ENCODE data around the gene DHRS13.
"Not testable (repeated sequence)": the region's sequence is repeated elsewhere in the genome, so short reads cannot be mapped to it uniquely, and the experiment has no call there.

Gene DHRS13

DNA sequence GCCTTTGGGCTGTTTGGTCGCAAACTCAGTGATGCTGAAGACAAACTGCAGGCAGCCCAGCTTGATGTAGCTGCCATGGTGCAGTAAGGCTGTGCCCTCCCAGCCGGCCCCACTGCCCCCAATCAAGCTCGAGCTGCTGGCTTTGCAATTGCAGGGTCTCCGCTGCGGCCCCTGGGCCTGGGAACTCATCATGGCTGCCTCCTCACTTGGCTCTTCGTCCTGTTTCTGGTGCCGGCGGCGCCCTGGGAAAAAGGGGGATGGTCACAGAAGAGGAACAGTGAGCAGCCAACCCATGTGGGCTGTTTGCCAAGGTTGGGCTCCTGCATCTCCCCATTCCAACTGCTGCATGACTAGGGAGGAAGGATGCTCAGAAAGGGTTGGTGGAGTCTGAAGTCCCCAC is 3.4 kb upstream of the DHRS13 start:
- TF ChIP-seq, protein P1, sequence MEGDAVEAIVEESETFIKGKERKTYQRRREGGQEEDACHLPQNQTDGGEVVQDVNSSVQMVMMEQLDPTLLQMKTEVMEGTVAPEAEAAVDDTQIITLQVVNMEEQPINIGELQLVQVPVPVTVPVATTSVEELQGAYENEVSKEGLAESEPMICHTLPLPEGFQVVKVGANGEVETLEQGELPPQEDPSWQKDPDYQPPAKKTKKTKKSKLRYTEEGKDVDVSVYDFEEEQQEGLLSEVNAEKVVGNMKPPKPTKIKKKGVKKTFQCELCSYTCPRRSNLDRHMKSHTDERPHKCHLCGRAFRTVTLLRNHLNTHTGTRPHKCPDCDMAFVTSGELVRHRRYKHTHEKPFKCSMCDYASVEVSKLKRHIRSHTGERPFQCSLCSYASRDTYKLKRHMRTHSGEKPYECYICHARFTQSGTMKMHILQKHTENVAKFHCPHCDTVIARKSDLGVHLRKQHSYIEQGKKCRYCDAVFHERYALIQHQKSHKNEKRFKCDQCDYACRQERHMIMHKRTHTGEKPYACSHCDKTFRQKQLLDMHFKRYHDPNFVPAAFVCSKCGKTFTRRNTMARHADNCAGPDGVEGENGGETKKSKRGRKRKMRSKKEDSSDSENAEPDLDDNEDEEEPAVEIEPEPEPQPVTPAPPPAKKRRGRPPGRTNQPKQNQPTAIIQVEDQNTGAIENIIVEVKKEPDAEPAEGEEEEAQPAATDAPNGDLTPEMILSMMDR (conservative IDR thresholded peaks at IDR 0.05; ENCODE audit: low read length): no peak
- H3K4me3 ChIP-seq (ENCODE audit: low read length): no peak overlapping the region
- DNase-seq (ENCODE audit: low read depth): no peak

DNA sequence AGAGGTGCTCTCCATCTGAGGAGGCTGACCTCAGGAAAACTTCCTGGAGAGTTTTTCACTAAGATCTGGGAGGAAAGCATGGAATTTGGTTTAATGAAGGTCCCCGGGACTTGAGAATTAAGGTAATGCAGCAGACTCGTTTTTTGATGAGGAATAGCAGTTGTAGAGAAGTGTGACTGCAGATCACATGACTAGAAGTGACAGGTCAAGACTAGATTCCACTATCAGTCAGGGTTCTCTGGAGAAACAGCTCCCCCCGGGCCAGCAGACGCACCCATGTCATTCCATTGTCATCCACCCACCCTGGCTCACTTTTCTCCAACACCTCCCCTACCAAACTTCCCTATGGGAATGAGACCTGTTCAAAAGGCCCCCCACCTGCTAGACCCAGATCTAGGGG is 1.9 kb upstream of the DHRS13 start:
- H3K4me3 ChIP-seq (ENCODE audit: low read length): no peak overlapping the region
- TF ChIP-seq, protein P1 (conservative IDR thresholded peaks at IDR 0.05; ENCODE audit: low read length): no peak
- DNase-seq (ENCODE audit: low read depth): no peak

DNA sequence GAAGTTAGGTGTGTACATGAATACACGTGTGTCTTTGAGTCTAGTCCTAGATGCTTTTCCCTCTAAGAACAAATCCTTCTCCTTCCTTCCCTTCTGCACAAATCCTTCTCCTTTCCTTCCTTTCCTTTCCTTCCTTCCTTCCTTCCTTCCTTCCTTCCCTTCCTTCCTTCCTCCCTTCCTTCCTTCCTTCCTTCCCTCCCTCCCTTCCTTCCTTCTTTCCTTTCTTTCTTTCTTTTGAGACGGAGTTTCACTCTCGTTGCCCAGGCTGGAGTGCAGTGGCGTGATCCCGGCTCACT is 615 bp upstream of the DHRS13 start:
- not testable (repeated sequence) for DNase-seq (ENCODE audit: low read depth); H3K4me3 ChIP-seq (ENCODE audit: low read length)

DNA sequence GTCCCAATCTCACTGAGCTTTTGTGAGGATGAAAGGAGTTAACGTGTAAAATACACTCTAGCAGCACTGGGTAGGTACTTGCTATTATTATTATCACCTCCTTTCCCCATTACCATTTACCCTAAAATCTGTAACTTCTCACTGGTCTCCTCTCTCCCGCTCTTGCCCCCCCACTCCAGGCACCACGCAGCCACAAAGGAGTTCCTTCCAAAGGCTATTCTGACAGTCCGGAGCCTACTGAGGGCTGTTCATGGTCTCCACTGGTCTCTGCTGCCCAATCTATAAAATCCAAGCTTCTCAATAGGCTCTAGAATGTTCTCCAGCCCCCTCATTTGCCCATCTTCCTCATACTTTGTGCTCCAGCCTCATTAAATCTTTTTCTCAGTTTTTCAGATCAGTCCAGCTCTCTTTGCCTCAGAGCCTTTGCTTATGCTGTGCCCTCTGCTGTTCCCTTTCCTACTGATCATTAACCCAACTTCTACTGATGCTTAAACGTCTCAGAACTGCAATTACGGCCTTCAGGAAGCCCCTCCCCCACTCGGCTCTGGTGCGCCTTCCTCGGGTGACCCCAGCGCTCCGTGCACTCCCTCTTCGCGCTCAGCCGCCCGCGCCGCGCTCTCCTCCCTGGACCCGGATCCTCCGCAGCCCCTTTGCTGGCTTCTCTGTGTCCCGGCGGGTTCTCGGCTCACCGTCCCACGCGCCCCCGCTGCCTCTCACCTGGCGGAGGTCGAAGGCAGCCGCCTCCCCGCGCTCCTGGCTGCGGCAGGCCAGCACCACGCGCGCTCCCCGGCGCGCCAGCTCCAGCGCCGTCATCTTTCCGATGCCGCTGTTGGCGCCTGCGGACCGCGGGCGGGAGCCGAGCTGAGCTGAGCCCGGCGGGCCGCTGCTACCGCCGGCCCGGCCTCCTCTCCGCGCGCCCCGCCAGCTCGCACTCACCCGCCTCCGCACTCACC is 737 bp downstream of the DHRS13 start:
- DNase-seq (ENCODE audit: low read depth): peak; percentile 30
- TF ChIP-seq, protein P1 (conservative IDR thresholded peaks at IDR 0.05; ENCODE audit: low read length): no peak
- peak overlapping the region; percentile 58 for H3K4me3 ChIP-seq (ENCODE audit: low read length)

DNA sequence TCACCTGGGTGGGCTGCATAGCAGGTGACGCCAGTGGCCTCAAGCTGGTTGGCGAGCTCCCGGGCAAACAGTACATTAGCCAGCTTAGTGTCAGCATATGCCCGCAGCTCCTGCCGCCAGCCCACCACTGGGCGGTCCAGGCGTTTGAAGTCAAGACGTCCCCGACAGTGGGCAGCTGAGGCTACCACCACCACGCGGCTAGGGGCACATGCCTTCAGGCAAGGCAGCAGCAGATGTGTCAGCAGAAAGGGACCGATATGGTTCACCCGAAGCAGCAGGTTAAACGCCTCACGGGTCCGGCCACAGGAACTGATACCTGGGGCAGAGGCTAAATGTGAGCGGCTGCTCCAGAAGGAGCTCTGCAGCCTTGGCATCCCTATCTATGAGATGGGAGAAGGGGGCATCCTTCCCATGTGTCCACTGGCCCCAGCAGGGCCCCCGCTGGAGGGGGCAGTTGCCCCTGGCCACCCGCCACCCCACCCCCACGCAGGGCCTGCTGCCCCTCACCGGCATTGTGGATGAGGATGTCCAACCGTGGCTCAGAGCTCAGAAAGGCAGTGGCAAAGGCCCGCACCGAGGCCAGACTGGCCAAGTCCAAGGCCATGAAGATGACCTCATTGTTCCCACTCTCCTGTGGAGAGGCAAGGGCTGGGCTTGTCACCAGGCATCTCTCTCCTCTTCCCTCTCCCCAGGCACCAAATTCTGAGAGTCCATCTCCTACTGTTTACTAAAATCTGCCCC is 1.7 kb downstream of the DHRS13 start:
- DNase-seq (ENCODE audit: low read depth): no peak
- no peak overlapping the region for H3K4me3 ChIP-seq (ENCODE audit: low read length)
- TF ChIP-seq, protein P1 (conservative IDR thresholded peaks at IDR 0.05; ENCODE audit: low read length): no peak

DNA sequence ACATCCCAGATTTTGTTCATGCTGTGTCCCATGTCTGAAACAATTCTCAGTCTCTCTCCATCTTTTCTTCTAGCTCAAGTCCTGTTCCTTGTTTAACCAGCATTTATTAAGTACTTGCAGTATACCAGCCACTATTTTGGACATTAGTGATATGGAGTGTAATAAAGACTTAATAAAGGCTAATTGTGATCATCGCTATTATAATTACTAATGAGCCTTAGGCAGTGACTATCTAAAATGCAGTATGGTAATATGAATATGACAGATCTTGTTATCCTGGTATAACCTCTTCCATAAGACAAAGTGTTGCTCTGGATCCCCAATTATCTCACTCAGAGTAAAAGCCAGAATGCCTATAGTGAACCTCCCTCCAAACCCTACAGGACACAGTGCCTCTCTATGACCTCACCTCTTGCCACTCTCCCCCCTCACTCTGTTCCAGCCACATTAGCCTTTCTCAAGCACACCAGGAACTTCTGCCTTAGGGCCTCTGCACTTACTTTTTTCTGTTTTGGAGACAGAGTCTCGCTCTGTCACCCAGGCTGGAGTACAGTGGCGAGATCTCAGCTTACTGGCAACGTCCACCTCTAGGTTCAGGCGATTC is 3.6 kb downstream of the DHRS13 start:
- TF ChIP-seq, protein P1 (conservative IDR thresholded peaks at IDR 0.05; ENCODE audit: low read length): no peak
- H3K4me3 ChIP-seq (ENCODE audit: low read length): no peak overlapping the region
- DNase-seq (ENCODE audit: low read depth): no peak

DNA sequence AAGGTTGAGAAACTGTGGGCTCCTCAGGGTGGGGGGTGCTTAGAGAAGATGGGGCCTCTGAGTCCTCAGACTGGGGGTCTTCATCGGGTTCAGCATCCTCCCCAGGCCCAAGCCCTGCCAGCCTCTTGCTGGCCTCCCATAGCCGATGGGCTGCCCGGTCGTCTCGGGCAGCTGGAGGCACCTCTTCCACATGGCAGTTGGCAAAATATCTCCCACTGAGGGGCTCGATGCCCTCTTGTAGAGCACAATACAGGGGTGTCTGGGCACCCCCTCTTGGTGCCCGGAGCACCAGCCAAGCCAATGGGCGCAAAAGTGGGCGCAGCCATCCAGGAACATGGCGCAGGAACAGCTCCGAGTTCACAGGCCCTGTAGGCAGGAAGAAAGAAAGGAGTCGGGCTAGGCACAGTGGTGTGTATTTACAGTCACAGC is 4.3 kb downstream of the DHRS13 start:
- no peak for DNase-seq (ENCODE audit: low read depth)
- TF ChIP-seq, protein P1 (conservative IDR thresholded peaks at IDR 0.05; ENCODE audit: low read length): no peak
- no peak overlapping the region for H3K4me3 ChIP-seq (ENCODE audit: low read length)
